ENCODE data around the gene CIAO1. TPM values are rescaled to one million over a fixed set of nuclear protein-coding genes. Genes with fewer than 3 reads are reported as not detected.

Gene CIAO1
- total and polyA plus RNA-seq, 2 donors (not counting 1 experiment from before 2014, with no cell fraction given), result 57.4 to 101 TPM

- Histone ChIP-seq H3K27me3 (ENCODE audit: control insufficient read depth, insufficient read depth, low read length) (no peaks in the 10 kb centered on the region), H3K9ac (ENCODE audit: insufficient read depth, low read length) (peak overlapping the region; percentile 90), H3K9me3 (ENCODE audit: control insufficient read depth, insufficient read depth, low read depth, low read length) (no peaks in the 10 kb centered on the region), H3K4me3 (replicated peaks in 1 of 4; ENCODE audit: control extremely low read depth in 1 of 4, insufficient read depth in 1 of 4, low read depth in 3 of 4, low read length in 4 of 4) (peak overlapping the region; percentile 66 to 98 (median 75)), H2AFZ (ENCODE audit: low read length) (no peak overlapping the region), H3K27ac (ENCODE audit: insufficient read depth, low read length) (peak overlapping the region; percentile 89), H4K20me1 (ENCODE audit: control insufficient read depth, extremely low read depth, insufficient read depth, low read length) (no peaks in the 10 kb centered on the region), H3K4me2 (ENCODE audit: extremely low read depth, insufficient read depth, low read length) (peak overlapping the region; percentile 93), H3K36me3 (ENCODE audit: control insufficient read depth, insufficient read depth, low read length) (peaks cover 7% of the 10 kb centered on the region), H3K79me2 (ENCODE audit: control insufficient read depth, insufficient read depth, low read length) (peaks cover 54% of the 10 kb centered on the region), H3K4me1 (ENCODE audit: control insufficient read depth, extremely low read depth, insufficient read depth, low read length) (peaks cover 30% of the 10 kb centered on the region)
- TF ChIP-seq EZH2 (IDR thresholded peaks at IDR 0.05; ENCODE audit: low read length, missing control alignments), result no peak
- TF ChIP-seq, protein P1, sequence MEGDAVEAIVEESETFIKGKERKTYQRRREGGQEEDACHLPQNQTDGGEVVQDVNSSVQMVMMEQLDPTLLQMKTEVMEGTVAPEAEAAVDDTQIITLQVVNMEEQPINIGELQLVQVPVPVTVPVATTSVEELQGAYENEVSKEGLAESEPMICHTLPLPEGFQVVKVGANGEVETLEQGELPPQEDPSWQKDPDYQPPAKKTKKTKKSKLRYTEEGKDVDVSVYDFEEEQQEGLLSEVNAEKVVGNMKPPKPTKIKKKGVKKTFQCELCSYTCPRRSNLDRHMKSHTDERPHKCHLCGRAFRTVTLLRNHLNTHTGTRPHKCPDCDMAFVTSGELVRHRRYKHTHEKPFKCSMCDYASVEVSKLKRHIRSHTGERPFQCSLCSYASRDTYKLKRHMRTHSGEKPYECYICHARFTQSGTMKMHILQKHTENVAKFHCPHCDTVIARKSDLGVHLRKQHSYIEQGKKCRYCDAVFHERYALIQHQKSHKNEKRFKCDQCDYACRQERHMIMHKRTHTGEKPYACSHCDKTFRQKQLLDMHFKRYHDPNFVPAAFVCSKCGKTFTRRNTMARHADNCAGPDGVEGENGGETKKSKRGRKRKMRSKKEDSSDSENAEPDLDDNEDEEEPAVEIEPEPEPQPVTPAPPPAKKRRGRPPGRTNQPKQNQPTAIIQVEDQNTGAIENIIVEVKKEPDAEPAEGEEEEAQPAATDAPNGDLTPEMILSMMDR (conservative IDR thresholded peaks at IDR 0.05 in 1 of 2, IDR thresholded peaks at IDR 0.05 in 1 of 2; ENCODE audit: low read depth in 1 of 2, low read length in 2 of 2), result peak; percentile 39 to 45
- peak; percentile 38 to 45 for DNase-seq (ENCODE audit: low read depth in 2 of 2)
Measured at GRCh38 chr2:96264656-96265348, 1.2 kb upstream of the CIAO1 start.

GRCh38 chr2:96265349-96265839, 631 bp upstream of the CIAO1 start:
- Histone ChIP-seq H3K4me1 (ENCODE audit: control insufficient read depth, extremely low read depth, insufficient read depth, low read length) (peaks cover 25% of the 10 kb centered on the region), H3K79me2 (ENCODE audit: control insufficient read depth, insufficient read depth, low read length) (peaks cover 50% of the 10 kb centered on the region), H3K9ac (ENCODE audit: insufficient read depth, low read length) (peak overlapping the region; percentile 90), H2AFZ (ENCODE audit: low read length) (peak overlapping the region; percentile 76), H3K4me3 (replicated peaks in 1 of 4; ENCODE audit: control extremely low read depth in 1 of 4, insufficient read depth in 1 of 4, low read depth in 3 of 4, low read length in 4 of 4) (peak overlapping the region; percentile 66 to 98 (median 76)), H3K27me3 (ENCODE audit: control insufficient read depth, insufficient read depth, low read length) (no peaks in the 10 kb centered on the region), H4K20me1 (ENCODE audit: control insufficient read depth, extremely low read depth, insufficient read depth, low read length) (no peaks in the 10 kb centered on the region), H3K4me2 (ENCODE audit: extremely low read depth, insufficient read depth, low read length) (peak overlapping the region; percentile 93), H3K36me3 (ENCODE audit: control insufficient read depth, insufficient read depth, low read length) (peaks cover 7% of the 10 kb centered on the region), H3K9me3 (ENCODE audit: control insufficient read depth, insufficient read depth, low read depth, low read length) (no peaks in the 10 kb centered on the region), H3K27ac (ENCODE audit: insufficient read depth, low read length) (peak overlapping the region; percentile 89)
- TF ChIP-seq, protein P1 (conservative IDR thresholded peaks at IDR 0.05 in 1 of 2, IDR thresholded peaks at IDR 0.05 in 1 of 2; ENCODE audit: low read depth in 1 of 2, low read length in 2 of 2), result no peak
- no peak for TF ChIP-seq EZH2 (IDR thresholded peaks at IDR 0.05; ENCODE audit: low read length, missing control alignments)
- DNase-seq (ENCODE audit: low read depth in 2 of 2), result no peak

GRCh38 chr2:96267159-96267971, 1.3 kb downstream of the CIAO1 start:
- no peaks in the 10 kb centered on the region for H3K27me3 ChIP-seq (ENCODE audit: control insufficient read depth, insufficient read depth, low read length)
- H3K79me2 ChIP-seq (ENCODE audit: control insufficient read depth, insufficient read depth, low read length), result peaks cover 41% of the 10 kb centered on the region
- H3K9me3 ChIP-seq (ENCODE audit: control insufficient read depth, insufficient read depth, low read depth, low read length), result no peaks in the 10 kb centered on the region
- H2AFZ ChIP-seq (ENCODE audit: low read length), result no peak overlapping the region
- H4K20me1 ChIP-seq (ENCODE audit: control insufficient read depth, extremely low read depth, insufficient read depth, low read length), result no peaks in the 10 kb centered on the region
- H3K4me1 ChIP-seq (ENCODE audit: control insufficient read depth, extremely low read depth, insufficient read depth, low read length), result peaks cover 15% of the 10 kb centered on the region
- no peak overlapping the region for H3K27ac ChIP-seq (ENCODE audit: insufficient read depth, low read length)
- H3K36me3 ChIP-seq (ENCODE audit: control insufficient read depth, insufficient read depth, low read length), result peaks cover 9% of the 10 kb centered on the region
- peak; percentile 25 to 30 for DNase-seq (ENCODE audit: low read depth in 2 of 2)
- no peak overlapping the region for H3K9ac ChIP-seq (ENCODE audit: insufficient read depth, low read length)
- peak overlapping the region; percentile 92 for H3K4me2 ChIP-seq (ENCODE audit: extremely low read depth, insufficient read depth, low read length)
- TF ChIP-seq, protein P1 (conservative IDR thresholded peaks at IDR 0.05 in 1 of 2, IDR thresholded peaks at IDR 0.05 in 1 of 2; ENCODE audit: low read depth in 1 of 2, low read length in 2 of 2), result peak; percentile 30 to 41
- TF ChIP-seq EZH2 (IDR thresholded peaks at IDR 0.05; ENCODE audit: low read length, missing control alignments), result no peak
- peak overlapping the region; percentile 88 to 99 (median 98) for H3K4me3 ChIP-seq (replicated peaks in 1 of 4; ENCODE audit: control extremely low read depth in 1 of 4, insufficient read depth in 1 of 4, low read depth in 3 of 4, low read length in 4 of 4)
